RPMI7951 (cell line): Measurements from ENCODE around the gene KRTAP5-2. TPM values are rescaled to one million over a fixed set of nuclear protein-coding genes. Genes with fewer than 3 reads are reported as not detected.
A peak's percentile ranks its signal among the peaks of the same experiment; 100 is the strongest.
"Not testable (repeated sequence)": the region's sequence is repeated elsewhere in the genome, so short reads cannot be mapped to it uniquely, and the experiment has no call there.

Experiments used
- DNase-seq: peaks from one replicate; pipeline ENCODE4 v3.0.0-alpha.2; 2012; ENCODE audit warnings: low read depth
- total RNA-seq: library from RNA; depleted of rRNA; stranded (reverse); fragments of >200 nt; shearing (Covaris generic); gene quantifications from 2 replicates; pipeline ENCODE4 v1.2.3, GENCODE V29; 2014; rRNA removed

Gene KRTAP5-2
- total RNA-seq = not detected in 2 replicates

GRCh38 chr11:1597994-1598380, at the start of gene KRTAP5-2:
KRTAP5-2 (minus strand) TSS chr11:1598294; CDS start chr11:1598250, 44 bp downstream.
- DNase-seq = no peak

- not testable (repeated sequence) for DNase-seq
These were observed 48.4 kb upstream of the KRTAP5-2 start for GRCh38 chr11:1646540-1646939.

- DNase-seq = no peak
These were observed 47.3 kb upstream of the KRTAP5-2 start for GRCh38 chr11:1645357-1645821.

GRCh38 chr11:1644601-1645356, 46.7 kb upstream of the KRTAP5-2 start:
- no peak for DNase-seq

- no peak for DNase-seq
These were observed 45.1 kb upstream of the KRTAP5-2 start for GRCh38 chr11:1643146-1643690.

- no peak for DNase-seq
These were observed 44.4 kb upstream of the KRTAP5-2 start for GRCh38 chr11:1642288-1643145.

GRCh38 chr11:1641096-1641495, 43.0 kb upstream of the KRTAP5-2 start:
- no peak for DNase-seq

- no peak for DNase-seq
These were observed 42.2 kb upstream of the KRTAP5-2 start for GRCh38 chr11:1640076-1640946.

GRCh38 chr11:1639666-1640065, 41.6 kb upstream of the KRTAP5-2 start:
- DNase-seq = no peak

GRCh38 chr11:1639102-1639620, 41.1 kb upstream of the KRTAP5-2 start:
- DNase-seq = peak; percentile 8

GRCh38 chr11:1638344-1638743, 40.2 kb upstream of the KRTAP5-2 start:
- no peak for DNase-seq

GRCh38 chr11:1637628-1638027, 39.5 kb upstream of the KRTAP5-2 start:
- DNase-seq = no peak

GRCh38 chr11:1636291-1636950, 38.3 kb upstream of the KRTAP5-2 start:
- no peak for DNase-seq

GRCh38 chr11:1633864-1634263, 35.8 kb upstream of the KRTAP5-2 start:
- no peak for DNase-seq

GRCh38 chr11:1632053-1632714, 34.1 kb upstream of the KRTAP5-2 start:
- no peak for DNase-seq

GRCh38 chr11:1631066-1631568, 33.0 kb upstream of the KRTAP5-2 start:
- no peak for DNase-seq

GRCh38 chr11:1630271-1630670, 32.2 kb upstream of the KRTAP5-2 start:
- DNase-seq = no peak

- DNase-seq = no peak
These were observed 31.5 kb upstream of the KRTAP5-2 start, which contains the start of gene KRTAP5-5 for GRCh38 chr11:1629326-1630185. KRTAP5-5 (plus strand) TSS chr11:1629775; CDS start chr11:1629841, 66 bp downstream.
